Upper lobe of left lung (tissue), 6 donors: ENCODE data around the gene ROBO1. TPM values are rescaled to one million over a fixed set of nuclear protein-coding genes. Genes with fewer than 3 reads are reported as not detected.

Source experiments
- ATAC-seq, 2 donors: fragments of 200-7000 bp; cut with Tn5 transposase; one replicate each; pipeline ENCODE4 v1.9.1; 2022; ENCODE audit warnings: mild to moderate bottlenecking in 2 of 2, moderate library complexity in 2 of 2; ENCODE audit not compliant: low FRiP score in 2 of 2
- DNase-seq, 2 donors: peaks; one replicate each; pipeline ENCODE4 v3.0.0-alpha.2; 2019 to 2020
- H3K27ac ChIP-seq, 4 donors: fragments of 200-600 bp; sonication (generic); one replicate each; pipeline ENCODE4 v1.5.1; 2016 to 2019
- H3K27me3 ChIP-seq, 4 donors: fragments of 200-600 bp; sonication (generic); one replicate each; pipeline ENCODE4 v1.5.1; 2017 to 2019
- H3K36me3 ChIP-seq, 4 donors: fragments of 200-600 bp; sonication (generic); one replicate each; pipeline ENCODE4 v1.5.1; 2016 to 2019
- H3K4me1 ChIP-seq, 4 donors: fragments of 200-600 bp; sonication (generic); one replicate each; pipeline ENCODE4 v1.5.1; 2018 to 2019
- H3K4me3 ChIP-seq, 4 donors: fragments of 200-600 bp; sonication (generic); one replicate each; pipeline ENCODE4 v1.5.1; 2017 to 2019; ENCODE audit warnings: mild to moderate bottlenecking in 2 of 4, moderate library complexity in 1 of 4
- H3K9me3 ChIP-seq, 4 donors: fragments of 200-600 bp; sonication (generic); one replicate each; pipeline ENCODE4 v1.5.1; 2018 to 2019
- EP300 ChIP-seq, 4 donors: sonication (generic); formaldehyde crosslinking; IDR thresholded peaks; one replicate each; pipeline ENCODE4 v1.5.1; 2017; ENCODE audit warnings: antibody characterized with exemption in 4 of 4, control low read depth in 2 of 4
- POLR2A ChIP-seq, 4 donors: fragments of 450-650 bp; IDR thresholded peaks; one replicate each; pipeline ENCODE4 v1.5.1; 2016 to 2017; ENCODE audit warnings: antibody characterized with exemption in 4 of 4, mild to moderate bottlenecking in 2 of 4
- POLR2AphosphoS5 ChIP-seq, 2 donors: sonication (generic); formaldehyde crosslinking; IDR thresholded peaks; one replicate each; pipeline ENCODE4 v1.5.1; 2017; ENCODE audit warnings: antibody characterized with exemption in 2 of 2
- WGBS, 2 donors: methylation state at CpG; one replicate each; pipeline ENCODE4 v1.1.5; 2017 to 2018; 5-methylcytosine and 5-hydroxymethylcytosine counted together
- total RNA-seq, 6 donors: library from RNA; depleted of rRNA in 4 of 6; stranded (reverse); fragments of >200 nt in 4 of 6; gene quantifications; one replicate each; pipeline versions ENCODE4 v1.1.0 to v1.2.1, GENCODE V29; 2016 to 2021
- TF ChIP-seq, protein P1 (sequence below), 6 experiments: fragments of 450-650 bp in 4 of 6; fragments of 200-600 bp in 2 of 6; sonication (generic) in 2 of 6; IDR thresholded peaks; one replicate each; pipeline ENCODE4 v1.5.1; 2016 to 2019; ENCODE audit warnings: antibody characterized with exemption in 6 of 6
- donor health status: DM: no; HTN: no; CAD: no; lungs with moderate emphysema.
- donor health status: DM: no; HTN: yes; CAD: no; lungs with severe emphysema.

The ROBO1 gene
- total RNA-seq, 6 donors from 2014 or later: 10.5 to 29.0 (median 18.0) TPM

- Histone ChIP-seq H3K36me3 (no peaks in the 10 kb centered on the region), H3K9me3 (no peaks in the 10 kb centered on the region), H3K4me3 (no peak overlapping the region), H3K27me3 (no peaks in the 10 kb centered on the region), H3K4me1 (no peaks in the 10 kb centered on the region), H3K27ac (no peak overlapping the region)
- DNase-seq (no peak), ATAC-seq (no peak)
- TF ChIP-seq POLR2AphosphoS5 (IDR thresholded peaks at IDR 0.05): no peak
- TF ChIP-seq EP300 (IDR thresholded peaks at IDR 0.05): no peak
- no peak for TF ChIP-seq POLR2A (IDR thresholded peaks at IDR 0.05)
- TF ChIP-seq, protein P1, sequence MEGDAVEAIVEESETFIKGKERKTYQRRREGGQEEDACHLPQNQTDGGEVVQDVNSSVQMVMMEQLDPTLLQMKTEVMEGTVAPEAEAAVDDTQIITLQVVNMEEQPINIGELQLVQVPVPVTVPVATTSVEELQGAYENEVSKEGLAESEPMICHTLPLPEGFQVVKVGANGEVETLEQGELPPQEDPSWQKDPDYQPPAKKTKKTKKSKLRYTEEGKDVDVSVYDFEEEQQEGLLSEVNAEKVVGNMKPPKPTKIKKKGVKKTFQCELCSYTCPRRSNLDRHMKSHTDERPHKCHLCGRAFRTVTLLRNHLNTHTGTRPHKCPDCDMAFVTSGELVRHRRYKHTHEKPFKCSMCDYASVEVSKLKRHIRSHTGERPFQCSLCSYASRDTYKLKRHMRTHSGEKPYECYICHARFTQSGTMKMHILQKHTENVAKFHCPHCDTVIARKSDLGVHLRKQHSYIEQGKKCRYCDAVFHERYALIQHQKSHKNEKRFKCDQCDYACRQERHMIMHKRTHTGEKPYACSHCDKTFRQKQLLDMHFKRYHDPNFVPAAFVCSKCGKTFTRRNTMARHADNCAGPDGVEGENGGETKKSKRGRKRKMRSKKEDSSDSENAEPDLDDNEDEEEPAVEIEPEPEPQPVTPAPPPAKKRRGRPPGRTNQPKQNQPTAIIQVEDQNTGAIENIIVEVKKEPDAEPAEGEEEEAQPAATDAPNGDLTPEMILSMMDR (IDR thresholded peaks at IDR 0.05): no peak
- WGBS, 2 donors: 77 to 82% methylated on average over 3 of the region's 3 CpGs
These were observed 482.4 kb downstream of the ROBO1 start for GRCh38 chr3:79285380-79285779.

DNA sequence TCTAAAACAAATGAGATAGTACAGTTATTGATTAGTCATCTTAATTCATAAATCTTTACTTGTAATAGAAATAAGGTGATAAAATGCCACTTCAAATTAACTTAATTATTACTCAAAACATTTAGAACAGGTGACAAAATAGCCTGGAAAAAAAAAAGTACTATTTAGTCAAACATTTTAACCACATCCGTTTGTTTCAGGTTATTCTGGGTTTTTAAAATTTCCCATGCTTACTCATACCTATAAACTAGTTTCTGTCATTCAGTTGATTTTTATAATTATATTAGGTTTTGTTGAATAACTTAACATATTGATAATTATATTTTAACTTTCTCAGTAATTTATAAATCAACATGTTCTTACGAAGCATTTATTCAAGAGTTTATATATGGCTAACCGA lies 483.0 kb downstream of the ROBO1 start:
- Histone ChIP-seq H3K4me3 (no peak overlapping the region), H3K9me3 (no peaks in the 10 kb centered on the region), H3K36me3 (no peaks in the 10 kb centered on the region), H3K27me3 (no peaks in the 10 kb centered on the region), H3K4me1 (no peaks in the 10 kb centered on the region), H3K27ac (no peak overlapping the region)
- TF ChIP-seq EP300 (IDR thresholded peaks at IDR 0.05): no peak
- TF ChIP-seq POLR2AphosphoS5 (IDR thresholded peaks at IDR 0.05): no peak
- TF ChIP-seq, protein P1 (IDR thresholded peaks at IDR 0.05): no peak
- no peak for TF ChIP-seq POLR2A (IDR thresholded peaks at IDR 0.05)
- WGBS, 2 donors: 90 to 95% methylated on average over 3 of the region's 3 CpGs
- DNase-seq: no peak
- ATAC-seq: no peak

DNA sequence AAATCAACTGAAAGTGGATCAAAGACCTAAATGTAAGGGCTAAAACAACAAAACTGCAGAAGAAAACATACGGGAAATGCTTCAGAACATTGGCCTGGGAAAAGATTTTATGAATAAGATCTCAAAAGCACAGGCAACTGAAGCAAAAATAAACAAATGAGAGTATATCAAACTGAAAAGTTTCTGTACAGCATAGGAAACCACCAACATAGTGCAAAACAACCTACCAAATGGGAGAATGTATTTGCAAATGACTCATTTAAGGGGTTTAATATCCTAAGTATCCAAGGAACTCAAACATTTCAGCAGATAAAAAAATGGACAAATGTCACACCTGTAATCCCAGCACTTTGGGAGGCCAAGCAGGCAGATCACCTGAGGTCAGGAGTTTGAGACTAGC lies 489.1 kb downstream of the ROBO1 start:
- H3K27ac ChIP-seq: no peak overlapping the region
- H3K4me3 ChIP-seq: no peak overlapping the region
- no peaks in the 10 kb centered on the region for H3K36me3 ChIP-seq
- no peak for ATAC-seq
- no peaks in the 10 kb centered on the region for H3K27me3 ChIP-seq
- no peaks in the 10 kb centered on the region for H3K9me3 ChIP-seq
- no peaks in the 10 kb centered on the region for H3K4me1 ChIP-seq
- WGBS, 2 donors: 69 to 76% methylated on average over 1 of the region's 1 CpG
- DNase-seq: no peak
- TF ChIP-seq, protein P1 (IDR thresholded peaks at IDR 0.05): no peak
- TF ChIP-seq EP300 (IDR thresholded peaks at IDR 0.05) (no peak), POLR2A (IDR thresholded peaks at IDR 0.05) (no peak), POLR2AphosphoS5 (IDR thresholded peaks at IDR 0.05) (no peak)

DNA sequence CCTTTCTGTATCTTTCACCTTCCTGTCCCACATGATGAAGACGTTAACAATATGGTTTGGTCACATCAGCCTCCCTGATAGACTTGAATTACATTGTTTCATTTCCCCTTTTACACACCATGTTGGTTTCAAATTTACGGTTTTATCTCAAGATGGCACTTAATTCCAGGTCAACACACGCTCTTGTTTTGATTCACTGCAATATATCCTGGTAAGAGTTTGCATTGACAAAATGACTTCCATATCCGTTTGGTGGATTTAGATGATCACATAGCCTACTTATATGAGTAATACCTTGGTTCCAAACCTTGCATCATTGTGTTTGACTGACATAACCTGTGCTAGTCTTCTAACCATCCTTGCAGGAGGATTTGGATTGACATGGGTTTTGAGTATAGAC lies 499.4 kb downstream of the ROBO1 start:
- DNase-seq (no peak), ATAC-seq (no peak)
- Histone ChIP-seq H3K36me3 (no peaks in the 10 kb centered on the region), H3K4me1 (no peaks in the 10 kb centered on the region), H3K4me3 (no peak overlapping the region), H3K9me3 (no peaks in the 10 kb centered on the region), H3K27me3 (no peaks in the 10 kb centered on the region), H3K27ac (no peak overlapping the region)
- TF ChIP-seq, protein P1 (IDR thresholded peaks at IDR 0.05): no peak
- TF ChIP-seq POLR2A (IDR thresholded peaks at IDR 0.05) (no peak), EP300 (IDR thresholded peaks at IDR 0.05) (no peak), POLR2AphosphoS5 (IDR thresholded peaks at IDR 0.05) (no peak)
- 84 to 86% methylated on average over 4 of the region's 4 CpGs for WGBS, 2 donors

DNA sequence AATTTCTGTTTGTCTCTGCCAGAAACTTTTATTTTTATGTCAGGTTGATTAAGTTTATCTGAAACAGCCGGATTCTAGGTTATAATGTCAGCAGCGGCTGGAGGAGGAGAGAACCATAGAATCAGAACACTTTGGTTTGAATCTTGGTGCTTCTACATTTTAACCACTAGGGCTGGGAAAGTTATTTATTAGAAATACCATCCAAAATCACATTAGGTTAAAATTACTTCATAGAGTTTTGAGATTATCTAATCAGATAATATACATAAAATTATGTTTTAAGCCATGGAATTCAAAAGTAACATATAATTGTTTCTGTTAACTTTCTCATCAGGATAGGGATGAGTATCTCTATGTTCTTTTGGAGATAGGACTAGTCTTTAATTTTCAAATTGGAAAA lies 502.9 kb downstream of the ROBO1 start:
- no peaks in the 10 kb centered on the region for H3K4me1 ChIP-seq
- H3K4me3 ChIP-seq: no peak overlapping the region
- no peak for DNase-seq
- no peak for ATAC-seq
- no peaks in the 10 kb centered on the region for H3K27me3 ChIP-seq
- TF ChIP-seq, protein P1 (IDR thresholded peaks at IDR 0.05): no peak
- TF ChIP-seq EP300 (IDR thresholded peaks at IDR 0.05) (no peak), POLR2AphosphoS5 (IDR thresholded peaks at IDR 0.05) (no peak), POLR2A (IDR thresholded peaks at IDR 0.05) (no peak)
- H3K36me3 ChIP-seq: no peaks in the 10 kb centered on the region
- WGBS, 2 donors: 86 to 87% methylated on average over 2 of the region's 2 CpGs
- H3K27ac ChIP-seq: no peak overlapping the region
- no peaks in the 10 kb centered on the region for H3K9me3 ChIP-seq
